B cell (primary cell): ENCODE data around the gene POMT1.

ENCODE experiments used
- EZH2 ChIP-seq: IDR thresholded peaks from 2 replicates; pipeline ENCODE4 v1.6.1; 2012; ENCODE audit warnings: borderline replicate concordance, low read depth, mild to moderate bottlenecking, moderate library complexity, low read length; ENCODE audit not compliant: insufficient read depth, poor library complexity, severe bottlenecking
- TF ChIP-seq, protein P1 (sequence below): fragments of 200-600 bp; IDR thresholded peaks from one replicate; pipeline ENCODE4 v1.8.0; 2022; ENCODE audit warnings: antibody characterized with exemption, mild to moderate bottlenecking

DNA sequence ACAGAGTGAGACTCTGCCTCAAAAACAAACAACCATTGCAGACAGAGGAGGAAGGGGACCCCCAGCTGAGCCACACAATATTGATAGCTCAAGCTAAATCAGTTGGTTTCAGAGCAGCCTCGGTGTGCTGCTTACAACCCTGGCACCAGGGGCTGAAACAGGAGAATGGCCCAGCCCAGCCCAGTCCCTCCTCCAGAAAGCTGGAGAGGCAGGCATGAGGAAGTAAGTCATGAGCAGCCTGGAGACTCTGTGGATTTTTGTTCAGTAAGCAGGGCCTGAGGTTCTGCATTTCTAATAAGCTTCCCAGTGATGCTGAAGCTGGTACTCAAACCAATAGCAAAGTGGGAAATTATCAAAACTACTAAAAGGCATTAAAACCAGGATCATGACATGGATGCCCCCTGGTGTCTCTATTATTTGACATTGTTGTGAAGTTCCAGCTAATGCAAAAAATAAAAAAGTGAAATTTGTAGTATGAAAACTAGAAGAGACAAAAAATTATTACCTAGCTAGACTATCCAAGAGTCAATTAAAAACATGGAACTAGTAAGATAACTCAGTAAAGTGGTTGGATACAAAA, 56.8 kb downstream of the POMT1 start:
- TF ChIP-seq, protein P1, sequence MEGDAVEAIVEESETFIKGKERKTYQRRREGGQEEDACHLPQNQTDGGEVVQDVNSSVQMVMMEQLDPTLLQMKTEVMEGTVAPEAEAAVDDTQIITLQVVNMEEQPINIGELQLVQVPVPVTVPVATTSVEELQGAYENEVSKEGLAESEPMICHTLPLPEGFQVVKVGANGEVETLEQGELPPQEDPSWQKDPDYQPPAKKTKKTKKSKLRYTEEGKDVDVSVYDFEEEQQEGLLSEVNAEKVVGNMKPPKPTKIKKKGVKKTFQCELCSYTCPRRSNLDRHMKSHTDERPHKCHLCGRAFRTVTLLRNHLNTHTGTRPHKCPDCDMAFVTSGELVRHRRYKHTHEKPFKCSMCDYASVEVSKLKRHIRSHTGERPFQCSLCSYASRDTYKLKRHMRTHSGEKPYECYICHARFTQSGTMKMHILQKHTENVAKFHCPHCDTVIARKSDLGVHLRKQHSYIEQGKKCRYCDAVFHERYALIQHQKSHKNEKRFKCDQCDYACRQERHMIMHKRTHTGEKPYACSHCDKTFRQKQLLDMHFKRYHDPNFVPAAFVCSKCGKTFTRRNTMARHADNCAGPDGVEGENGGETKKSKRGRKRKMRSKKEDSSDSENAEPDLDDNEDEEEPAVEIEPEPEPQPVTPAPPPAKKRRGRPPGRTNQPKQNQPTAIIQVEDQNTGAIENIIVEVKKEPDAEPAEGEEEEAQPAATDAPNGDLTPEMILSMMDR = no peak
- TF ChIP-seq EZH2 = no peak
